Trophoblast cell (in vitro differentiated cells and primary cell): ENCODE results near the gene RIN3. TPM values are rescaled to one million over a fixed set of nuclear protein-coding genes. Genes with fewer than 3 reads are reported as not detected.

Experiments
- DNase-seq, 2 donors: peaks; one replicate each; pipeline ENCODE4 v3.0.0-alpha.2; 2016
- H2AFZ ChIP-seq: 2 replicates; pipeline ENCODE4 v1.6.1; 2013; ENCODE audit warnings: low read length, moderate library complexity, mild to moderate bottlenecking; ENCODE audit not compliant: insufficient read depth, poor library complexity
- H2AK5ac ChIP-seq: 2 replicates; pipeline ENCODE4 v1.6.1; 2013; ENCODE audit warnings: mild to moderate bottlenecking, low read length
- H2BK120ac ChIP-seq: 2 replicates; pipeline ENCODE4 v1.6.1; 2013; ENCODE audit warnings: low read length, mild to moderate bottlenecking, moderate library complexity; ENCODE audit not compliant: insufficient read depth, poor library complexity
- H2BK12ac ChIP-seq: 2 replicates; pipeline ENCODE4 v1.6.1; 2013; ENCODE audit warnings: mild to moderate bottlenecking, low read length, moderate library complexity
- H2BK5ac ChIP-seq: 2 replicates; pipeline ENCODE4 v1.6.1; 2013; ENCODE audit warnings: low read length, low read depth, moderate library complexity, mild to moderate bottlenecking; ENCODE audit not compliant: poor library complexity
- H3K14ac ChIP-seq: 2 replicates; pipeline ENCODE4 v1.6.1; 2013; ENCODE audit warnings: mild to moderate bottlenecking, low read length
- H3K18ac ChIP-seq: 2 replicates; pipeline ENCODE4 v1.6.1; 2013; ENCODE audit warnings: mild to moderate bottlenecking, low read length
- H3K23ac ChIP-seq: 2 replicates; pipeline ENCODE4 v1.6.1; 2013; ENCODE audit warnings: low read length
- H3K27ac ChIP-seq: 2 replicates; pipeline ENCODE4 v1.5.1; 2013; ENCODE audit warnings: low read depth, mild to moderate bottlenecking, inconsistent platforms, low read length, moderate library complexity
- H3K27me3 ChIP-seq: 2 replicates; pipeline ENCODE4 v1.6.1; 2013; ENCODE audit warnings: inconsistent platforms, mild to moderate bottlenecking, low read length, moderate library complexity; ENCODE audit not compliant: insufficient read depth
- H3K36me3 ChIP-seq, 2 experiments: 1 replicate in 1 of 2; 2 replicates in 1 of 2; pipeline ENCODE4 v1.6.1; 2013; ENCODE audit warnings: low read length in 2 of 2, mild to moderate bottlenecking in 2 of 2, moderate library complexity in 1 of 2; ENCODE audit not compliant: insufficient read depth in 2 of 2, control insufficient read depth in 1 of 2
- H3K4ac ChIP-seq: 2 replicates; pipeline ENCODE4 v1.6.1; 2013; ENCODE audit warnings: low read depth, mild to moderate bottlenecking, low read length, moderate library complexity
- H3K4me1 ChIP-seq, 2 experiments: 1 replicate in 1 of 2; 2 replicates in 1 of 2; pipeline ENCODE4 v1.6.1; 2013; ENCODE audit warnings: low read length in 2 of 2, mild to moderate bottlenecking in 2 of 2, moderate library complexity in 1 of 2; ENCODE audit not compliant: insufficient read depth in 2 of 2, control insufficient read depth in 1 of 2
- H3K4me2 ChIP-seq: 2 replicates; pipeline ENCODE4 v1.6.1; 2013; ENCODE audit warnings: inconsistent platforms, mild to moderate bottlenecking, low read length, moderate library complexity
- H3K4me3 ChIP-seq: 2 replicates; pipeline ENCODE4 v1.5.1; 2013; ENCODE audit warnings: mild to moderate bottlenecking, low read depth, low read length, inconsistent platforms
- H3K79me1 ChIP-seq: one replicate; pipeline ENCODE4 v1.6.1; 2013; ENCODE audit warnings: low read length
- H3K79me2 ChIP-seq: 2 replicates; pipeline ENCODE4 v1.6.1; 2013; ENCODE audit warnings: low read length, mild to moderate bottlenecking; ENCODE audit not compliant: control insufficient read depth, insufficient read depth, poor library complexity
- H3K9ac ChIP-seq: 2 replicates; pipeline ENCODE4 v1.6.1; 2013; ENCODE audit warnings: mild to moderate bottlenecking, low read length
- H3K9me3 ChIP-seq: 2 replicates; pipeline ENCODE4 v1.6.1; 2013; ENCODE audit warnings: low read depth, mild to moderate bottlenecking, control low read depth, inconsistent platforms, low read length; ENCODE audit not compliant: insufficient read depth
- H4K12ac ChIP-seq: 2 replicates; pipeline ENCODE4 v1.6.1; 2013; ENCODE audit warnings: low read depth, mild to moderate bottlenecking, low read length, moderate library complexity
- H4K8ac ChIP-seq: 2 replicates; pipeline ENCODE4 v1.6.1; 2013; ENCODE audit warnings: low read depth, mild to moderate bottlenecking, low read length, moderate library complexity
- H4K91ac ChIP-seq: one replicate; pipeline ENCODE4 v1.6.1; 2013; ENCODE audit warnings: low read depth, mild to moderate bottlenecking, low read length, moderate library complexity
- WGBS: extraction: QIAGEN DNeasy Blood & Tissue Kit; methylation state at CpG from one replicate; pipeline ENCODE4 v1.1.7; 2013; ENCODE audit warnings: missing lambda C conversion rate; ENCODE audit not compliant: insufficient read length, insufficient coverage; ENCODE audit errors: extremely low coverage; 5-methylcytosine and 5-hydroxymethylcytosine counted together
- polyA plus RNA-seq: library from polyadenylated mRNA; stranded (reverse); fragments of 200-250 nt; gene quantifications from 2 replicates; pipeline ENCODE4 v1.2.3, GENCODE V29; 2013

RIN3 gene, protein sequence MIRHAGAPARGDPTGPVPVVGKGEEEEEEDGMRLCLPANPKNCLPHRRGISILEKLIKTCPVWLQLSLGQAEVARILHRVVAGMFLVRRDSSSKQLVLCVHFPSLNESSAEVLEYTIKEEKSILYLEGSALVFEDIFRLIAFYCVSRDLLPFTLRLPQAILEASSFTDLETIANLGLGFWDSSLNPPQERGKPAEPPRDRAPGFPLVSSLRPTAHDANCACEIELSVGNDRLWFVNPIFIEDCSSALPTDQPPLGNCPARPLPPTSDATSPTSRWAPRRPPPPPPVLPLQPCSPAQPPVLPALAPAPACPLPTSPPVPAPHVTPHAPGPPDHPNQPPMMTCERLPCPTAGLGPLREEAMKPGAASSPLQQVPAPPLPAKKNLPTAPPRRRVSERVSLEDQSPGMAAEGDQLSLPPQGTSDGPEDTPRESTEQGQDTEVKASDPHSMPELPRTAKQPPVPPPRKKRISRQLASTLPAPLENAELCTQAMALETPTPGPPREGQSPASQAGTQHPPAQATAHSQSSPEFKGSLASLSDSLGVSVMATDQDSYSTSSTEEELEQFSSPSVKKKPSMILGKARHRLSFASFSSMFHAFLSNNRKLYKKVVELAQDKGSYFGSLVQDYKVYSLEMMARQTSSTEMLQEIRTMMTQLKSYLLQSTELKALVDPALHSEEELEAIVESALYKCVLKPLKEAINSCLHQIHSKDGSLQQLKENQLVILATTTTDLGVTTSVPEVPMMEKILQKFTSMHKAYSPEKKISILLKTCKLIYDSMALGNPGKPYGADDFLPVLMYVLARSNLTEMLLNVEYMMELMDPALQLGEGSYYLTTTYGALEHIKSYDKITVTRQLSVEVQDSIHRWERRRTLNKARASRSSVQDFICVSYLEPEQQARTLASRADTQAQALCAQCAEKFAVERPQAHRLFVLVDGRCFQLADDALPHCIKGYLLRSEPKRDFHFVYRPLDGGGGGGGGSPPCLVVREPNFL
- polyA plus RNA-seq: 34.8 and 36.0 TPM in 2 replicates

DNA sequence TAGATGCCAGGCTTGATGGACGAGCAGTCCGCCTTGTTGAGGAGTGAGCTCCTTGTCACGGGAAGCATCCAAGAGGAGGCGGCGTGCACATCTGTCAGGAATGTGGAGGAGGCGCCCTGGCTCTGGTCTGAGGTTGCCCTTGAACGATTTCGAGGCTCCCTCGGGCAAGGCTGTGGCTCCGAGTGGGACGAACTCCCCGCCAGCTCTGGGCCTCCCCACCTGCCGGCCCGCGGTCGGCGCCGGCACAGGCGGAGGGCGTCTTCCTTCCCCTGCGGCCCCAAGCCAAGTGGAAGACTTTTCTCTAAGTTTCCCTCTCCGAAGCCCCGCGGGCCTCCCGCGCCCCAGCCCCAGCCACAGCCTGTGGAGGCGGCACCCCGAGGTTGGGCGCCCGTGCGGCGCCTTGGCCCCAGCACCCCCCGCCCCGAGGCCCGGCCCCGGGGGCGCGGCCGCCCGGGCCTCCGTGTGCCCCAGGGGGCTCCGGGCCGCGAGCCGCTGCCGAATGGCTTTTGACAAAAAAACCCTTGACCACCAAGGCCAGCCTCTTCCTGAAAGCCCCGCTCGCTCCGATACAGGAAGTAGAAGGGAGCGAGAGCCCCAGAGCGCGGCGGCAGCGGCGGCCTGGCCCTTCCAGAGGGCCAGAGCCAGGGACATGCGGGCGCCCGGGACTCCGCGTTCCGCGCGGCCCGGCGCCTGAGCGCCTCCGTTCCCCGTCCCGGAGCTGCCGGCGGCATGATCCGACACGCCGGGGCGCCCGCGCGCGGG is at the start of gene RIN3:
RIN3 (plus strand) TSS at position 578 of the 762 bp plus-strand sequence; CDS start at position 730, 152 bp downstream.
- H4K8ac ChIP-seq: peak within 1 kb of the TSS; percentile 97
- peak within 1 kb of the TSS; percentile 88 for H3K9ac ChIP-seq
- peak within 1 kb of the TSS; percentile 76 for H2BK12ac ChIP-seq
- H3K18ac ChIP-seq: peak within 1 kb of the TSS; percentile 98
- H3K27ac ChIP-seq: peak within 1 kb of the TSS; percentile 57
- H3K4me1 ChIP-seq: peaks cover 11 to 25% of the 10 kb centered on the region in 2 experiments
- H3K14ac ChIP-seq: peak within 1 kb of the TSS; percentile 98
- peak within 1 kb of the TSS; percentile 85 for H4K12ac ChIP-seq
- peak within 1 kb of the TSS; percentile 93 for H3K4ac ChIP-seq
- H3K36me3 ChIP-seq: no peaks in the 10 kb centered on the region
- H3K4me2 ChIP-seq: peak within 1 kb of the TSS; percentile 90
- peaks cover 3% of the 10 kb centered on the region for H3K27me3 ChIP-seq
- H2AFZ ChIP-seq: peak within 1 kb of the TSS; percentile 93
- H3K9me3 ChIP-seq: no peaks in the 10 kb centered on the region
- peak within 1 kb of the TSS; percentile 96 for H4K91ac ChIP-seq
- peak; percentile 80 to 84 for DNase-seq
- peak within 1 kb of the TSS; percentile 79 for H3K4me3 ChIP-seq
- peak within 1 kb of the TSS; percentile 93 for H2BK120ac ChIP-seq
- peaks cover 33% of the 10 kb centered on the region for H3K79me1 ChIP-seq
- peak within 1 kb of the TSS; percentile 74 for H2BK5ac ChIP-seq
- no peak within 1 kb of the TSS for H3K23ac ChIP-seq
- H3K79me2 ChIP-seq: peaks cover 18% of the 10 kb centered on the region
- WGBS: no CpG with 5 or more reads among the region's 79 CpGs
- peak within 1 kb of the TSS; percentile 87 for H2AK5ac ChIP-seq

DNA sequence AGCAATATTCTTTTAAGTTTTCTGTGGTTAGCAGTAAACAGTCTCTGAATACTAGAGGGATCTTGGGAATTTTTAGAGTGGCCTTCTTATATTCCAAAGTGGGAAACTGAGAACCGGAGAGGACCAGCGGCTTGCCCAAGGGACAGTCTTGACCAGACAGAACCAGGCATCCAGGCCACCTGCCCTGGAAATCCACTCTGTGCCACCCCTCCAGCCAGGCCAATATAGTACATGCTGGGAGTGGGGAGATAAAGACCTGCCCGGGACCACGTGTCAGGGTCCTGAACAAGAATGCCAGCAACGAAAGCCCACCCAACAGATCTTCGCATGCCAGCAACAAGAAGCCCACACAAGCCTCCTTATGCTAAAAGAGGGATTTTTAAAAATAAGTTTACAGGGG is 49.4 kb upstream of the RIN3 start:
- Histone ChIP-seq H3K4me2 (no peak overlapping the region), H2BK12ac (no peak overlapping the region), H3K9me3 (peaks cover 4% of the 10 kb centered on the region), H3K27me3 (no peaks in the 10 kb centered on the region), H4K12ac (no peak overlapping the region), H3K27ac (no peak overlapping the region), H2BK5ac (no peak overlapping the region), H3K79me2 (no peaks in the 10 kb centered on the region), H2BK120ac (no peak overlapping the region), H3K18ac (no peak overlapping the region), H3K4ac (no peak overlapping the region), H3K23ac (no peak overlapping the region), H3K36me3 (no peaks in the 10 kb centered on the region), H4K8ac (no peak overlapping the region), H3K79me1 (no peaks in the 10 kb centered on the region), H2AFZ (no peak overlapping the region), H3K9ac (no peak overlapping the region), H4K91ac (no peak overlapping the region), H3K4me3 (no peak overlapping the region), H2AK5ac (no peak overlapping the region), H3K4me1 (peaks cover 0 to 4% of the 10 kb centered on the region in 2 experiments), H3K14ac (no peak overlapping the region)
- no peak for DNase-seq
- no CpG with 5 or more reads among the region's 6 CpGs for WGBS

DNA sequence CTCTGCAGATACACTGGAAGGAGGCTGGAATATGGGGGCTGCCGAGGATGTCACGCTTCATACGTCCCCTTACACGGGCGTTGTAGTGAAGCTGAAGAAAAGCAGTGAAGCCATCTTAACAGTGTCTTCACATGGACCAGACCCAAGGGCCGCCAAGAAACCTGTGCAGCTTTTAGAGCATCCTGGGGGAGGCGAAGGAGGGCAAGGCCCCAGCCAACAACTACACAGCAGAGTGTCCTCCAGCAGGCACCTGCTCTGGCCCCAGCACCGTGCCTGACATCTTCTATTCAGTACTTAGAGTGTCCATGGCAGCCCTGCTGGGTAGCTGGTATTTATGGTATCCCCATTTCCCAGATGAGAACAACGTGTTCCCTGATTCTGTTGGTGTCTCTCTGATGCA is 48.9 kb upstream of the RIN3 start:
- Histone ChIP-seq H2BK120ac (no peak overlapping the region), H3K18ac (no peak overlapping the region), H3K79me2 (no peaks in the 10 kb centered on the region), H2BK12ac (no peak overlapping the region), H3K4me2 (no peak overlapping the region), H3K4ac (no peak overlapping the region), H3K4me1 (no peaks in the 10 kb centered on the region), H3K23ac (no peak overlapping the region), H3K4me3 (no peak overlapping the region), H4K91ac (no peak overlapping the region), H2AFZ (no peak overlapping the region), H4K8ac (no peak overlapping the region), H3K14ac (no peak overlapping the region), H3K9me3 (peaks cover 4% of the 10 kb centered on the region), H3K79me1 (no peaks in the 10 kb centered on the region), H2BK5ac (no peak overlapping the region), H3K27ac (no peak overlapping the region), H3K9ac (no peak overlapping the region), H3K27me3 (no peaks in the 10 kb centered on the region), H2AK5ac (no peak overlapping the region), H4K12ac (no peak overlapping the region), H3K36me3 (no peaks in the 10 kb centered on the region)
- no CpG with 5 or more reads among the region's 9 CpGs for WGBS
- no peak for DNase-seq
